ENCODE measurements around the gene UPF2.

UPF2 gene

DNA sequence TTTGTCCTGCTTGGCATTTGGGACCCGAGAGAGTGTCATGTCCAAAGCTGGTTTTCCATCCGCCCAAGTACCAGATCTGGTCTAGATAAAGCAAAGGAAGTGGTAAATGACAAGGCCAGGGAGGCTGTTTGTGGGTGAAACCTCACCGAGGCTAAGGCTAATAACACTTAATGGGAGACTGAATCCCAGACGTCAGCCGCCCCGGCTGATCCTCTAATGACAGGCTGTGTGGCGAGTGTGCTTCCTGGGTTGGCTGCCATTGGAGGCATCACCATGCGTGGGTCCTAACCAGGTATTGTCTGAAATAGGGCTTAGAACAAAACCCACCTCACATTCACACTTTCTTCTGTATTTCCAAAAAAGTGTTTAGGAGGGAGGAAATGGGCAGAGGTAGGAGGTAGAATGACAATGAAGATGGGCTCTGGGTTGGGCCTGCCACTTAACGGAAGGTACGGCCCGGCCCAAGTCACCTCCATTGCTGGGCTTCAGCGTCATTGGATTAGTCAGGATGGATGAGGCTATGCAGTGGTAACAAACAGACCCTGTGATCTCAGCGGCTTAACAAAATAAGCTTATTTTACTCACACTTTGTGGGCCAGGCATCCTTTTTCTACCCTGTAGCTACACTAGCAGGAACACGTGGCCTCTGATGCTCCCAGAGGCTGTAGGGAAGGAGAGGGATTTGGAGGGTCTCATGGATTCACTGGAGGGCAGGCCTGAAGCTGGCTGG is 159.8 kb downstream of the UPF2 start:
- no peaks in the 10 kb centered on the region for H3K36me3 ChIP-seq (ENCODE audit: insufficient read depth, low read length)
- H3K4me3 ChIP-seq (ENCODE audit: low read depth, low read length) = no peak overlapping the region
- H3K27ac ChIP-seq (ENCODE audit: low read depth, low read length) = no peak overlapping the region
- H2AFZ ChIP-seq (ENCODE audit: low read length, unreplicated experiment) = no peak overlapping the region
- H3K79me2 ChIP-seq (ENCODE audit: control insufficient read depth, insufficient read depth, low read length, unreplicated experiment) = no peaks in the 10 kb centered on the region
- no peaks in the 10 kb centered on the region for H3K27me3 ChIP-seq (ENCODE audit: insufficient read depth, low read length)
- H3K4me1 ChIP-seq (ENCODE audit: control insufficient read depth, insufficient read depth, low read length, unreplicated experiment) = peaks cover 20% of the 10 kb centered on the region

DNA sequence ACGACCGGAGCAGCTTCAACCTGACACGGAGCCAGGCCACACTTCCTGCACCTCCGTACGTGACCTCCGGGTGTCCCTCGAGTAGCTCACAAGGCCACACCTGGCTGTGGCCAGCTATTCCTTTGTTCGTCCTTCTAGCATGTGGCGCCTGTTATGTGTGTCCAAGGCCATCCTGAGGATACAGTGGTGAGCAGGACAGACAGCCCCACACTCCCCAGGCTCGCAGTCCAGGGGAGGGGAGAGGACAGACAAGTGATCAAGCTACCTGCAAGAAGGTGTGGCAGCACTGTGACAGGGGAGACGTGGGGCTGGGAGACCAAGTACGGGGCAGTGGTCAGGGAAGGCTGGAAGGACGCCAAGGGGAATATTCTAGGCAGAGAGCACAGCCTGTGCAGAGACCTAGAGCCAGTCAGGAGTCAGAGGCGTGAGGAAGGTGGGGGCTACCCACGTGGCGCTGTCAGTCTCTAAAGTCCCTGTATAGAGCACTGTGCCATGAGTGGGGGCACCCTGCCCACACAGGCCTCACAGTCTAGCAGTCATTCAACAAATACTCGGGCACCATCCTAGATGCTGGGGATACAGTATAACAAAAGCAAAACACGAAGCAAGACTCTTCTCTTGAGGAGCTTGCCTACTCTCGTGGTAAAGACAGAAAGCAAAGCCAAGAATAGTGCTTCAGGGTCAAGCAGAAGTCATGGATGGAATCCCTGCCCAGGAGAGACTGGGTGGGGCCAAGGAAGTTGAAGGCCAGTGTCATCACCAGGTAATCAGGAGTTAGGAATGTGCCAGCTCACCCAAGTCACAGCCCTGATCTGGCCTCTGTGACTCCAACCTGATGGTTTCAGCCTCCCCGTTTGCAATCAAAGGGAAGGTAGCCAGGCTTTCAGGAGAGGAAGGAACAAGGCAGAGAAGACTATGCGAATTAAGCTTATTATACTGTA is 160.9 kb downstream of the UPF2 start:
- no peak overlapping the region for H2AFZ ChIP-seq (ENCODE audit: low read length, unreplicated experiment)
- H3K79me2 ChIP-seq (ENCODE audit: control insufficient read depth, insufficient read depth, low read length, unreplicated experiment) = no peaks in the 10 kb centered on the region
- no peaks in the 10 kb centered on the region for H3K27me3 ChIP-seq (ENCODE audit: insufficient read depth, low read length)
- H3K4me1 ChIP-seq (ENCODE audit: control insufficient read depth, insufficient read depth, low read length, unreplicated experiment) = peaks cover 15% of the 10 kb centered on the region
- H3K36me3 ChIP-seq (ENCODE audit: insufficient read depth, low read length) = no peaks in the 10 kb centered on the region
- H3K4me3 ChIP-seq (ENCODE audit: low read depth, low read length) = no peak overlapping the region
- no peak overlapping the region for H3K27ac ChIP-seq (ENCODE audit: low read depth, low read length)

DNA sequence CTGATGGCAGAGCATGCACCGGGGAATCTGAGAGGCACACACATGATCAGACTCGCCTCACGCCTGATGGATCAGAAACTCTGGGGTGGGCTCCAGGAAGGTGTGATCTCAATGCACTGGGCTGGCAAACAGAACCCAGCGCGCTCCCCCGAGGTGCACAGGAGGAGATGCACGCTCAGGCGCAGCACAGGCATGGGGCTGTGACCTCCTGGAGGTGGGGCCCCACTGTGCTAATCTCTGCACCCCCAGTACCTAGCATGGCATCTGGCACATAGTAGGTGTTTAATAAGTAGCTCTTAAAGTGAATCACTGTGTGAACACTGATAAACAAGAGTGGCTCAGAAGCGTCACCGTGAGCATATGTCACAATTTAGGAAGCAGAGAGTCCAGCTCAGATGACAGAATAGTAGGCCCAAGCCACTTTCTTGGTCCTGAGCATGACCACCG is 161.6 kb downstream of the UPF2 start:
- peaks cover 16% of the 10 kb centered on the region for H3K4me1 ChIP-seq (ENCODE audit: control insufficient read depth, insufficient read depth, low read length, unreplicated experiment)
- H3K4me3 ChIP-seq (ENCODE audit: low read depth, low read length) = no peak overlapping the region
- no peak overlapping the region for H2AFZ ChIP-seq (ENCODE audit: low read length, unreplicated experiment)
- H3K27me3 ChIP-seq (ENCODE audit: insufficient read depth, low read length) = no peaks in the 10 kb centered on the region
- H3K79me2 ChIP-seq (ENCODE audit: control insufficient read depth, insufficient read depth, low read length, unreplicated experiment) = no peaks in the 10 kb centered on the region
- H3K27ac ChIP-seq (ENCODE audit: low read depth, low read length) = no peak overlapping the region
- H3K36me3 ChIP-seq (ENCODE audit: insufficient read depth, low read length) = no peaks in the 10 kb centered on the region

DNA sequence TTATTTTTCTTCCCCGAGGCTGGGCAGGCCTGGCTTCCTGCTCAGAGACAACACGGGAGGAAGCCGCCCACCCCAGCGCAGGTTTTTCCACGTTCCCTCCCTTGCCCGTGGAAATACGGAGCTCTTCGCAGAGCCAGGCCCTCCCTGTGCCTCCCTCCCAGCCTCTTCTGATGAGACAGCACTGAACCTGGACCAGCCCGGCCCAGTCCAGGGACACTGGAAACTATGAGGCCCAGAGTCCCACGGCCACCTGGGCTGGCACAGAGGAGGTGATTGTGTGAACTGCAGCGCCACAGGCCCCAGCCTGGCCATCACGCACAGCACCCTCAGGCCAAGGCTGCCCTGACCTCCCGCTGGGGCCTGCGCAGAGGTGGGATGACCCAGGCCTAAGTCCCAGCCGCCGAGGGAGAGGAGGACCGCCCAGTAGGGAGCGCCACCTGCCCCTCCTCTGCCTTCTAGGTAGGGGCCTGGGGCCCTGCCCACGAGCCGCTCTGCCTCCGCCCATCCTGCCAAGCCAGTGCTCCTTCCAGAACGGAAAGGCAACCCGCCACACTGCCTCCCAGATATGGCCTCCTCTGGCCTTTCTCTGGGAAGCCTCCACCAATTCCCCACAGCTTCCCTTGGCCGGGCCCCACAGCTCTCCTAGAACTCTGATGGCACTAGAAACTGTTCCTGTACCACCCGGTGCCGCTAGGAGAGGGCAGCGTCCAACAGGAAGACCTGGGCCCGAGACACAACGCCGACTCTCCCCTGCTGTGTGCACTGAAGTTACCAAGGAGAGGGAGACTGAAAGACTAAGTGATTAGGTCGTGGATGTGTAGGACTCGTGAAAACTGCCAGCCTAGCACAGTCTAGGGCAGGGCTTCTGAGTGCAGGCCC is 162.2 kb downstream of the UPF2 start:
- H3K79me2 ChIP-seq (ENCODE audit: control insufficient read depth, insufficient read depth, low read length, unreplicated experiment) = no peaks in the 10 kb centered on the region
- no peak overlapping the region for H3K4me3 ChIP-seq (ENCODE audit: low read depth, low read length)
- peaks cover 22% of the 10 kb centered on the region for H3K4me1 ChIP-seq (ENCODE audit: control insufficient read depth, insufficient read depth, low read length, unreplicated experiment)
- no peak overlapping the region for H2AFZ ChIP-seq (ENCODE audit: low read length, unreplicated experiment)
- H3K36me3 ChIP-seq (ENCODE audit: insufficient read depth, low read length) = no peaks in the 10 kb centered on the region
- no peaks in the 10 kb centered on the region for H3K27me3 ChIP-seq (ENCODE audit: insufficient read depth, low read length)
- H3K27ac ChIP-seq (ENCODE audit: low read depth, low read length) = no peak overlapping the region

DNA sequence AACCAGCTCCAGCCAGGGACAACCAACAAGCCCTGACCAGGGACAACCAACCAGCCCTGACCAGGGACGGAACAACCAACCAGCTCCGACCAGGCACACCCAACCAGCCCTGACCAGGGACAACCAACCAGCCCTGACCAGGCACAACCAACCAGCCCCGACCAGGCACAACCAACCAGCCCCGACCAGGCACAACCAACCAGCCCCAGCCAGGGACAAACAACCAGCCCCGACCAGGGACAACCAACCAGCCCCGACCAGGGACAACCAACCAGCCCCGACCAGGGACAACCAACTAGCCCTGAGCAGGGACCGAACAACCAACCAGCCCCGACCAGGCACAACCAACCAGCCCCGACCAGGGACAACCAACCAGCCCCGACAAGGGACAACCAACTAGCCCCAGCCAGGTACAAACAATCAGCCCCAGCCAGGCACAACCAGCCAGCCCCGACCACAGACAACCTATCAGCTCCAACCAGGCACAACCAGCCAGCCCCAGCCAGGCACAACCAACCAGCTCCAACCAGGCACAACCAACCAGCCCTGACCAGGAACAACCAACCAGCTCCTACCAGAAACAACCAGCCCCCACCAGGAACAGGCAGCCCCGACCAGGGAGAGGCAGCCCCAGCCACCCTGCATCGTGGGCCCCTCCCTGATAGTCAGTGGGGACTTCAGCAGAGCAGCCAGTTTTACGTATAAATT is 163.1 kb downstream of the UPF2 start:
- no peaks in the 10 kb centered on the region for H3K79me2 ChIP-seq (ENCODE audit: control insufficient read depth, insufficient read depth, low read length, unreplicated experiment)
- no peak overlapping the region for H2AFZ ChIP-seq (ENCODE audit: low read length, unreplicated experiment)
- H3K27ac ChIP-seq (ENCODE audit: low read depth, low read length) = no peak overlapping the region

DNA sequence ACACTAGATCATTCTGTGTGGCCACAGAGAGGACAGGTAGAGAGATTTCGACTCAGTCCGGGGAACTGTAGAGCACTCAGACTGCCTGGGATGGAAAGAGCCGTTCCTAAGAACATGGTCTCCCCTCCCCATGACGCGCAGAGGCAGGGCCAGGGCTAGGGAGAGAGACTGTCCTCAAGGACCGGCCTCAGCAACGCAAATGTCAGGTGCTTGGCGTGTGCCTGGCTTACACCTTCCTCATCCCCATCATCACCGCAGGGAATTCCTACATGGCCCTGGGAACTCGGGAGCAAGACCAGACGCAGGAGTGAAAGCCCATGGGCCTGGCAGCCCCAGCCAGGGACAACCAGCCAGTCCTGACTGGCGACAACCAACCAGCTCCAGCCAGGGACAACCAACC is 163.8 kb downstream of the UPF2 start:
- Histone ChIP-seq H3K27ac (ENCODE audit: low read depth, low read length) (no peak overlapping the region), H3K36me3 (ENCODE audit: insufficient read depth, low read length) (no peaks in the 10 kb centered on the region), H3K4me1 (ENCODE audit: control insufficient read depth, insufficient read depth, low read length, unreplicated experiment) (peaks cover 34% of the 10 kb centered on the region), H3K79me2 (ENCODE audit: control insufficient read depth, insufficient read depth, low read length, unreplicated experiment) (no peaks in the 10 kb centered on the region), H3K27me3 (ENCODE audit: insufficient read depth, low read length) (no peaks in the 10 kb centered on the region), H3K4me3 (ENCODE audit: low read depth, low read length) (no peak overlapping the region), H2AFZ (ENCODE audit: low read length, unreplicated experiment) (no peak overlapping the region)

More for the DNA sequence above, 163.1 kb downstream of the UPF2 start:
- H3K4me3 ChIP-seq (ENCODE audit: low read depth, low read length) = no peak overlapping the region
- H3K4me1 ChIP-seq (ENCODE audit: control insufficient read depth, insufficient read depth, low read length, unreplicated experiment) = peaks cover 30% of the 10 kb centered on the region
- no peaks in the 10 kb centered on the region for H3K36me3 ChIP-seq (ENCODE audit: insufficient read depth, low read length)
- no peaks in the 10 kb centered on the region for H3K27me3 ChIP-seq (ENCODE audit: insufficient read depth, low read length)

DNA sequence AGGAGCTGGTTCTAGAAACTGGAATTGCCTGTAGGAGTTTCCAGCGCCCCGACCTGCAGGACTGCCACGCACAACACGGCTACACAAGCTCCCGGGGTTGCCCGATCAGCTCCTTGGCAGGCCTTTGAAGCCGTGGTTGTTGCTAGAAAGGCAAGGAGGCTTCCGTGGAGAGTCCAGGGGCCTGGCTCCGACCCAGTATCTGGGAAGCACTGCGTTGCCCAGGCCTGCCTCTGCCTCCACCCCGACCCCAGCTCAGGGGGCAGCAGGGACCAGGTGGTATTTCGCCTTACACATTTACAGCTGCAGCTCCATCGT is 165.1 kb downstream of the UPF2 start:
- Histone ChIP-seq H2AFZ (ENCODE audit: low read length, unreplicated experiment) (no peak overlapping the region), H3K27me3 (ENCODE audit: insufficient read depth, low read length) (no peaks in the 10 kb centered on the region), H3K27ac (ENCODE audit: low read depth, low read length) (no peak overlapping the region), H3K4me1 (ENCODE audit: control insufficient read depth, insufficient read depth, low read length, unreplicated experiment) (peaks cover 34% of the 10 kb centered on the region), H3K4me3 (ENCODE audit: low read depth, low read length) (no peak overlapping the region), H3K79me2 (ENCODE audit: control insufficient read depth, insufficient read depth, low read length, unreplicated experiment) (no peaks in the 10 kb centered on the region), H3K36me3 (ENCODE audit: insufficient read depth, low read length) (no peaks in the 10 kb centered on the region)

DNA sequence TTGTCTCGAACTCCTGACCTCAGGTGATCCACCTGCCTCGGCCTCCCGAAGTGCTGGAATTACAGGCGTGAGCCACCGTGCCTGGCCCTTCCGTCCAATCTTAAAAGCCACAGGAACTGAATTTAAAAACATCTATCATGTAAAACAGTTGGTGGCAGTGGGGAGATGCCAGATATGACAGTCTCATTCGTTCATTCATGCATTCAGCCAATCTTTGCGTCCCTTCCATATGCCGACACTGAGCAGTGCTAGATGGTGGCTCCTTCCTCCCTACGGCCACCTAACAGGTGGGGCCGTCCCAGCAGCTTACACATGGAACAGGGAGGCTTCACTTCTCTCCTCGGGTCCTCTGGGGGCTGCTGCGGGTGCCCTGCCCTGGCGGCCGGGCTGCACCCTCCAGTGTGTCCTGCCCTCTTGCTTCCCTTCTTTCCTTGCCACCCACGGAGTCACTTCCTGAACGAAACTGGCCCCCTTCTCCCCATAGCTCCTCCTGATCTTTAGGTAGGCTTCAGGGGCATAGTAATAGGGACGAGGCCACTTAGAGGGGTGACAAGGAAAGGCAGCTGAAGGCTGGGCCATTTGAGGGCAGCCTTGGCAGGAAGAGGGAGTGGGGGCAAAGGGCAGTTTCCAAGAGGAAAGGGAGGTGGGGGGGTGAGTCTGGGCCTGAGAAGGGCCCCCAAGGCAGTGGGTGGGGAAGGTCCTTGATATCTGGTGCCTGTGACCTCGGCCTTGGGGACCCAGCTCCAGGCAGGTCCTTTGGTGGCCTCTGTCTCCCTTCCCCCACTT is 165.6 kb downstream of the UPF2 start:
- H3K27me3 ChIP-seq (ENCODE audit: insufficient read depth, low read length) = no peaks in the 10 kb centered on the region
- H2AFZ ChIP-seq (ENCODE audit: low read length, unreplicated experiment) = no peak overlapping the region
- H3K79me2 ChIP-seq (ENCODE audit: control insufficient read depth, insufficient read depth, low read length, unreplicated experiment) = no peaks in the 10 kb centered on the region
- H3K36me3 ChIP-seq (ENCODE audit: insufficient read depth, low read length) = no peaks in the 10 kb centered on the region
- H3K27ac ChIP-seq (ENCODE audit: low read depth, low read length) = no peak overlapping the region
- peaks cover 30% of the 10 kb centered on the region for H3K4me1 ChIP-seq (ENCODE audit: control insufficient read depth, insufficient read depth, low read length, unreplicated experiment)
- H3K4me3 ChIP-seq (ENCODE audit: low read depth, low read length) = no peak overlapping the region

DNA sequence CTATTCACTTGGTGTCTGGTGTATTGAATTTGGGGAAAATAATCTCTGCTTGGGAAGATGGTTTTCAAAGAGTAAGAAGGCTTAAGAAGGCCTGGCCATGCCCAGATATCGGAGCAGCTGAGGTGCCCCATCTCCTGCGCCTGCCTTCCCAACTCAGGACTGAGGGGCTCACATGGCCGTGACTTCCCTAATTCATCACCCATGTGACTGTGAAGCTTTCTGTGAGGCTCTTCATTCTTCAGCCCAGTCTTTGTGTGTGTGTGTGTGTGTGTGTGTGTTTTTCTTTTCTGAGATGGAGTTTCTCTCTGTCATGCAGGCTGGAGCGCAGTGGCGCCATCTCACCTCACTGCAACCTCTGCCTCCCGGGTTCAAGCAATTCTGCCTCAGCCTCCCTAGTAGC is 166.3 kb downstream of the UPF2 start:
- Histone ChIP-seq H3K79me2 (ENCODE audit: control insufficient read depth, insufficient read depth, low read length, unreplicated experiment) (no peaks in the 10 kb centered on the region), H3K4me3 (ENCODE audit: low read depth, low read length) (no peak overlapping the region), H2AFZ (ENCODE audit: low read length, unreplicated experiment) (no peak overlapping the region), H3K36me3 (ENCODE audit: insufficient read depth, low read length) (no peaks in the 10 kb centered on the region), H3K27ac (ENCODE audit: low read depth, low read length) (peak overlapping the region; percentile 44), H3K4me1 (ENCODE audit: control insufficient read depth, insufficient read depth, low read length, unreplicated experiment) (peaks cover 23% of the 10 kb centered on the region), H3K27me3 (ENCODE audit: insufficient read depth, low read length) (no peaks in the 10 kb centered on the region)
